Tibial artery (tissue), 4 donors: ENCODE data around the gene TFF2.

Experiments used
- DNase-seq, 2 donors: peaks; one replicate each; pipeline ENCODE4 v3.0.0-alpha.2; 2019
- H3K27ac ChIP-seq, 2 donors: fragments of 200-600 bp; sonication (generic) in 1 of 2; 1 replicate in 1 of 2; 2 replicates in 1 of 2; pipeline ENCODE4 v1.5.1; 2018 to 2019; ENCODE audit warnings: mild to moderate bottlenecking in 1 of 2
- H3K27me3 ChIP-seq, 2 donors: fragments of 200-600 bp; sonication (generic) in 1 of 2; one replicate each; pipeline versions ENCODE4 v1.5.1 to v1.6.0; 2016 to 2019
- H3K36me3 ChIP-seq, 3 donors: fragments of 200-600 bp; sonication (generic) in 2 of 3; one replicate each; pipeline ENCODE4 v1.5.1; 2016 to 2019; ENCODE audit warnings: mild to moderate bottlenecking in 2 of 3
- H3K4me1 ChIP-seq, 4 donors: fragments of 200-600 bp; sonication (generic) in 2 of 4; 1 replicate in 3 of 4; 2 replicates in 1 of 4; pipeline ENCODE4 v1.5.1; 2016 to 2019
- H3K4me3 ChIP-seq, 2 donors: fragments of 200-600 bp; sonication (generic) in 1 of 2; 1 replicate in 1 of 2; 2 replicates in 1 of 2; pipeline ENCODE4 v1.5.1; 2018 to 2019; ENCODE audit warnings: mild to moderate bottlenecking in 2 of 2
- H3K9me3 ChIP-seq, 3 donors: fragments of 200-600 bp; sonication (generic) in 1 of 3; one replicate each; pipeline ENCODE4 v1.5.1; 2016 to 2019
- intact Hi-C: fragments of 100-400 bp; cut with DNase I; formaldehyde crosslinking; loops from one replicate; pipeline ENCODE4 v1.15.0; 2023; ENCODE audit warnings: low total_unique reads
- TF ChIP-seq, protein P1 (sequence below), 2 experiments: fragments of 200-600 bp in 1 of 2; fragments of 450-650 bp in 1 of 2; IDR thresholded peaks; one replicate each; pipeline ENCODE4 v1.5.1; 2017 to 2019; ENCODE audit warnings: antibody characterized with exemption in 2 of 2, mild to moderate bottlenecking in 1 of 2, moderate library complexity in 1 of 2

Gene TFF2

DNA sequence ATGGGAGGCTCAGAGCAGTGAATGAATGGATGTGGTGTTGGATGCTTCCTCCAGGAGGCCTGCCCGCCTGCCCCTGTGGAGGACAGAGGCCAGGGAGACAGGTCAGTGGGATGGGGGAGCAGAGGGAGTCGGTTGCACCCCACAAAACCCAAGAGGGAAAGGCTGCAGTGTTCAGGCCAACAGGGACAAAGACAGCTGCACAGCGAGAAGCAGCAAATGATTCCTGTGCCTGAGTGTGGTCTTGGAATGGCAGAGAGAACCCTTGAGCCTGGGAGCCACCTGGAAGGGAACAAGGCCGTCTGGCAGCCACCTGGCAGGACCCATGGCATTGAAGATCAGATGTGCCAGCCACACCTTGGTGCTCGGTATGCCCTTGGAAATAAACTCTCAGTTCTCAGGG is 43.7 kb downstream of the TFF2 start:
- Histone ChIP-seq H3K36me3 (no peaks in the 10 kb centered on the region), H3K27ac (no peak overlapping the region), H3K4me1 (peaks cover 0 to 5% (median 0%) of the 10 kb centered on the region in 4 donors), H3K9me3 (no peaks in the 10 kb centered on the region), H3K27me3 (peaks cover 0 to 69% of the 10 kb centered on the region in 2 donors), H3K4me3 (no peak overlapping the region)
- DNase-seq = no peak
- TF ChIP-seq, protein P1, sequence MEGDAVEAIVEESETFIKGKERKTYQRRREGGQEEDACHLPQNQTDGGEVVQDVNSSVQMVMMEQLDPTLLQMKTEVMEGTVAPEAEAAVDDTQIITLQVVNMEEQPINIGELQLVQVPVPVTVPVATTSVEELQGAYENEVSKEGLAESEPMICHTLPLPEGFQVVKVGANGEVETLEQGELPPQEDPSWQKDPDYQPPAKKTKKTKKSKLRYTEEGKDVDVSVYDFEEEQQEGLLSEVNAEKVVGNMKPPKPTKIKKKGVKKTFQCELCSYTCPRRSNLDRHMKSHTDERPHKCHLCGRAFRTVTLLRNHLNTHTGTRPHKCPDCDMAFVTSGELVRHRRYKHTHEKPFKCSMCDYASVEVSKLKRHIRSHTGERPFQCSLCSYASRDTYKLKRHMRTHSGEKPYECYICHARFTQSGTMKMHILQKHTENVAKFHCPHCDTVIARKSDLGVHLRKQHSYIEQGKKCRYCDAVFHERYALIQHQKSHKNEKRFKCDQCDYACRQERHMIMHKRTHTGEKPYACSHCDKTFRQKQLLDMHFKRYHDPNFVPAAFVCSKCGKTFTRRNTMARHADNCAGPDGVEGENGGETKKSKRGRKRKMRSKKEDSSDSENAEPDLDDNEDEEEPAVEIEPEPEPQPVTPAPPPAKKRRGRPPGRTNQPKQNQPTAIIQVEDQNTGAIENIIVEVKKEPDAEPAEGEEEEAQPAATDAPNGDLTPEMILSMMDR (IDR thresholded peaks at IDR 0.05) = no peak
- intact Hi-C loops = no loop called here

GRCh38 chr21:42306366-42307035 is 44.3 kb downstream of the TFF2 start:
- no peak for DNase-seq
- intact Hi-C loops = no loop called here
- no peak overlapping the region for H3K27ac ChIP-seq
- TF ChIP-seq, protein P1 (IDR thresholded peaks at IDR 0.05) = no peak
- H3K4me3 ChIP-seq = no peak overlapping the region
- peaks cover 0 to 5% (median 0%) of the 10 kb centered on the region in 4 donors for H3K4me1 ChIP-seq
- no peaks in the 10 kb centered on the region for H3K36me3 ChIP-seq
- H3K9me3 ChIP-seq = no peaks in the 10 kb centered on the region
- peaks cover 0 to 69% of the 10 kb centered on the region in 2 donors for H3K27me3 ChIP-seq

DNA sequence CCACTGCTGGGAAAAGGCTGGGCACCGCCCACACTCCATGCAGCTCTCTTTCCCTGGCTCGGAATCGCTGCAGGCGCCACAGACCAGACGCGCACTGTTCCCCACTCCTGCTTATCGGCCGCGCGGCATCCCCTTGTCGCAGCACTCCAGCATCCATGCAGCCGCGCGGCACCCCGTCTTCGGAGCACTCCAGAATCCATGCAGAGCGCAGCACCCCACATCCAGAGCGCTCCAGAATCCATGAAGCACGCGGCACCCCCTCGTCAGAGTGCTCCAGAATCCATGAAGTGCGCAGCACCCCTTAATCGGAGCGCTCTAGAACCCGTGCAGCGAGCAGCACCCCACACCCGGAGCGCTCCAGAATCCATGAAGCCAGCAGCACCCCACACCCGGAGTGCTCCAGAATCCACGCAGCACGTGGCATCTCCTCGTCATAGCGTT is 45.1 kb downstream of the TFF2 start:
- Histone ChIP-seq H3K27ac (no peak overlapping the region), H3K4me1 (peaks cover 0 to 5% (median 0%) of the 10 kb centered on the region in 4 donors), H3K27me3 (peaks cover 0 to 74% of the 10 kb centered on the region in 2 donors), H3K4me3 (no peak overlapping the region), H3K36me3 (no peaks in the 10 kb centered on the region), H3K9me3 (no peaks in the 10 kb centered on the region)
- TF ChIP-seq, protein P1 (IDR thresholded peaks at IDR 0.05) = no peak
- peak in 1 of 2 donors; percentile 14 for DNase-seq
- intact Hi-C loops = no loop called here

GRCh38 chr21:42304556-42305454 is 46.0 kb downstream of the TFF2 start:
- H3K27ac ChIP-seq = no peak overlapping the region
- TF ChIP-seq, protein P1 (IDR thresholded peaks at IDR 0.05) = no peak
- peak in 1 of 2 donors; percentile 9 for DNase-seq
- no peak overlapping the region for H3K4me3 ChIP-seq
- H3K36me3 ChIP-seq = no peaks in the 10 kb centered on the region
- no peaks in the 10 kb centered on the region for H3K9me3 ChIP-seq
- peaks cover 0 to 68% of the 10 kb centered on the region in 2 donors for H3K27me3 ChIP-seq
- H3K4me1 ChIP-seq = peaks cover 0 to 4% (median 0%) of the 10 kb centered on the region in 4 donors
- intact Hi-C loops = no loop called here

- no peaks in the 10 kb centered on the region for H3K36me3 ChIP-seq
- H3K9me3 ChIP-seq = no peaks in the 10 kb centered on the region
- H3K4me3 ChIP-seq = no peak overlapping the region
- H3K4me1 ChIP-seq = no peaks in the 10 kb centered on the region
- H3K27me3 ChIP-seq = peaks cover 0 to 60% of the 10 kb centered on the region in 2 donors
- no peak for DNase-seq
- intact Hi-C loops = no loop called here
- no peak overlapping the region for H3K27ac ChIP-seq
- TF ChIP-seq, protein P1 (IDR thresholded peaks at IDR 0.05) = no peak
Observed at GRCh38 chr21:42303443-42303842, 47.4 kb downstream of the TFF2 start.
